Measurements from ENCODE around the gene MGLL.

DNA sequence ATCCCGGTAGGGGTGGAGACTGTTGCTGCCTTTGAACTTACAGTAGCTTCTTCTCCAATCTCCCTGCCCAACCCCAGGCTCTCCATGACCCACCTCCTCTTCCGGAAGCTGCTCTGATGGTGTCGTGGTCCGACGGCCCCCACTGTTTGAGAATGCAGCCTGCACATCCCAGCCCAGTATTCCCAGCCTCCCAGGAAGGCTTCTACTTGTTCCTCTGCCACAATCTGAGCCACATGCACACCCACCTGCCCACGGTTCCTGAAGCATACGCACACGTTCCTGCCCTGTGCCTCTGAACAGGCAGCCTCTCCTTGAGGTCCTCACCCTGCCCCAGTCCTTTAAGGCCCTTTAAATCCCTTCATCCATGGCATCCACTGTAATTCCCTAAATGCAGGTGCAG, 92.1 kb downstream of the MGLL start:
- no peak for TF ChIP-seq LEF1 (IDR thresholded peaks at IDR 0.05)
- TF ChIP-seq, protein P1, sequence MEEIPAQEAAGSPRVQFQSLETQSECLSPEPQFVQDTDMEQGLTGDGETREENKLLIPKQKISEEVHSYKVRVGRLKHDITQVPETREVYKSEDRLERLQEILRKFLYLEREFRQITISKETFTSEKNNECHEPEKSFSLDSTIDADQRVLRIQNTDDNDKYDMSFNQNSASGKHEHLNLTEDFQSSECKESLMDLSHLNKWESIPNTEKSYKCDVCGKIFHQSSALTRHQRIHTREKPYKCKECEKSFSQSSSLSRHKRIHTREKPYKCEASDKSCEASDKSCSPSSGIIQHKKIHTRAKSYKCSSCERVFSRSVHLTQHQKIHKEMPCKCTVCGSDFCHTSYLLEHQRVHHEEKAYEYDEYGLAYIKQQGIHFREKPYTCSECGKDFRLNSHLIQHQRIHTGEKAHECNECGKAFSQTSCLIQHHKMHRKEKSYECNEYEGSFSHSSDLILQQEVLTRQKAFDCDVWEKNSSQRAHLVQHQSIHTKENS (CRISPR knock-in tag; IDR thresholded peaks at IDR 0.05), result no peak
- TF ChIP-seq, protein P2, sequence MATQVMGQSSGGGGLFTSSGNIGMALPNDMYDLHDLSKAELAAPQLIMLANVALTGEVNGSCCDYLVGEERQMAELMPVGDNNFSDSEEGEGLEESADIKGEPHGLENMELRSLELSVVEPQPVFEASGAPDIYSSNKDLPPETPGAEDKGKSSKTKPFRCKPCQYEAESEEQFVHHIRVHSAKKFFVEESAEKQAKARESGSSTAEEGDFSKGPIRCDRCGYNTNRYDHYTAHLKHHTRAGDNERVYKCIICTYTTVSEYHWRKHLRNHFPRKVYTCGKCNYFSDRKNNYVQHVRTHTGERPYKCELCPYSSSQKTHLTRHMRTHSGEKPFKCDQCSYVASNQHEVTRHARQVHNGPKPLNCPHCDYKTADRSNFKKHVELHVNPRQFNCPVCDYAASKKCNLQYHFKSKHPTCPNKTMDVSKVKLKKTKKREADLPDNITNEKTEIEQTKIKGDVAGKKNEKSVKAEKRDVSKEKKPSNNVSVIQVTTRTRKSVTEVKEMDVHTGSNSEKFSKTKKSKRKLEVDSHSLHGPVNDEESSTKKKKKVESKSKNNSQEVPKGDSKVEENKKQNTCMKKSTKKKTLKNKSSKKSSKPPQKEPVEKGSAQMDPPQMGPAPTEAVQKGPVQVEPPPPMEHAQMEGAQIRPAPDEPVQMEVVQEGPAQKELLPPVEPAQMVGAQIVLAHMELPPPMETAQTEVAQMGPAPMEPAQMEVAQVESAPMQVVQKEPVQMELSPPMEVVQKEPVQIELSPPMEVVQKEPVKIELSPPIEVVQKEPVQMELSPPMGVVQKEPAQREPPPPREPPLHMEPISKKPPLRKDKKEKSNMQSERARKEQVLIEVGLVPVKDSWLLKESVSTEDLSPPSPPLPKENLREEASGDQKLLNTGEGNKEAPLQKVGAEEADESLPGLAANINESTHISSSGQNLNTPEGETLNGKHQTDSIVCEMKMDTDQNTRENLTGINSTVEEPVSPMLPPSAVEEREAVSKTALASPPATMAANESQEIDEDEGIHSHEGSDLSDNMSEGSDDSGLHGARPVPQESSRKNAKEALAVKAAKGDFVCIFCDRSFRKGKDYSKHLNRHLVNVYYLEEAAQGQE (IDR thresholded peaks at IDR 0.05; ENCODE audit: borderline replicate concordance), result no peak
- TF ChIP-seq, protein P2 (CRISPR knock-in tag; IDR thresholded peaks at IDR 0.05; ENCODE audit: low read depth), result no peak
